Panc1 (cell line): ENCODE data around the gene FADS2.

Source experiments
- CTCF ChIP-seq: fragments of 450-650 bp; IDR thresholded peaks from 2 replicates; pipeline ENCODE4 v1.5.1; 2017; ENCODE audit warnings: mild to moderate bottlenecking
- REST ChIP-seq, 2 experiments: IDR thresholded peaks; 2 replicates each; pipeline ENCODE4 v1.6.1; 2011 to 2012; ENCODE audit warnings: low read depth in 2 of 2, control low read depth in 1 of 2, low read length in 1 of 2, mild to moderate bottlenecking in 1 of 2, moderate library complexity in 1 of 2; ENCODE audit not compliant: insufficient read depth in 1 of 2

GRCh38 chr11:61900251-61900650, 72.2 kb downstream of the FADS2 start:
- TF ChIP-seq CTCF (no peak), REST (IDR thresholded peaks at IDR 0.05; ENCODE audit: insufficient read depth in 1 of 2, low read depth in 2 of 2, low read length in 1 of 2) (no peak)
